Stimulated activated CD8-positive, alpha-beta memory T cell treated with anti-CD3 and anti-CD28 coated beads, Interleukin-12 subunit alpha, Interleukin-12 subunit beta, amount 100 ng/mL, for 4 hours (primary cell): ENCODE results near the gene DECR2.
"Not testable (repeated sequence)": the region's sequence is repeated elsewhere in the genome, so short reads cannot be mapped to it uniquely, and the experiment has no call there.

Experiments
- DNase-seq: peaks from one replicate; pipeline ENCODE4 v3.0.0-alpha.2; 2020; ENCODE audit warnings: low read depth

The DECR2 gene

DNA sequence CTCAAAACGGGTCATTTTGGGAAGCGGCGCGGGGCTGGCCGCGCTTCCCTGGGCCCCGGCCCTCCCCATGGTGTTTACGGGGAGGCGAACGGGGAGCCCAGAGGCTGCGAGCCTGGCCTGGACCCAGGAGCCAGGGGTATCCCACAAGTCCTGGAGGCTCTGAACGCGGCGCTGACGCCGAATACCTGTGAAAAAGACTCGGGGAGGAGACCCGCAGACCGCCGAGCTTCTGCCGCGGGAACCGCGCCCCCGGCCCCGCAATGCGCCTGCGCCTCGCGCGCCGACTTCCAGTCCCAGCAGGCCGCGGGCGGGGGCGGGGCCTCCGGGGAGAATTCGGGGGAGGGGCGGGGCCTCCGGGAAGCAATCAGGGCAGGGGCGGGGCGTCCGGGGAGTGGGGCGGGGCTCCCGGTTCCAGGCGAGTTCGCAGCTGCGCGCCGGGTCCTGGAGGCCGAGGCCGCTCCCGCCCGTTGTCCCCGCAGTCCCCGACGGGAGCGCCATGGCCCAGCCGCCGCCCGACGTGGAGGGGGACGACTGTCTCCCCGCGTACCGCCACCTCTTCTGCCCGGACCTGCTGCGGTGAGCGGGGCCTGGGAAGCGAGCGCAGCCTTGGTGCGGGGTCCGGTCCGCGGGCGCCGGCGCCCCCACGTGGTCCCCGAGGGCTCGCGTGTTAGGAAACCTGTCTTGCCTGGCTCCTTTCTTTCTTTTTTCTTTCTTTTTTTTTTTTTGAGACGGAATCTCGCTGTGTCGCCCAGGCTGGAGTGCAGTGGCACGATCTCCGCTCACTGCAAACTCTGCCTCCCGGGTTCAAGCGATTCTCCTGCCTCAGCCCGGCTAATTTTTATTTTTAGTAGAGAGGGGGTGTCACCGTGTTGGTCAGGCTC lies at the start of gene DECR2:
TSS of gene DECR2 (plus strand) at position 418 of the 881 bp plus-strand sequence. CDS start at position 497, 79 bp downstream.
- peak; percentile 99 for DNase-seq

- DNase-seq, result peak; percentile 100
Observed at GRCh38 chr16:352547-353403, 48.9 kb upstream of the DECR2 start, which contains the start of gene AXIN1. Gene AXIN1 (minus strand): TSS chr16:352723. CDS start chr16:347025, 5,698 bp downstream.

DNA sequence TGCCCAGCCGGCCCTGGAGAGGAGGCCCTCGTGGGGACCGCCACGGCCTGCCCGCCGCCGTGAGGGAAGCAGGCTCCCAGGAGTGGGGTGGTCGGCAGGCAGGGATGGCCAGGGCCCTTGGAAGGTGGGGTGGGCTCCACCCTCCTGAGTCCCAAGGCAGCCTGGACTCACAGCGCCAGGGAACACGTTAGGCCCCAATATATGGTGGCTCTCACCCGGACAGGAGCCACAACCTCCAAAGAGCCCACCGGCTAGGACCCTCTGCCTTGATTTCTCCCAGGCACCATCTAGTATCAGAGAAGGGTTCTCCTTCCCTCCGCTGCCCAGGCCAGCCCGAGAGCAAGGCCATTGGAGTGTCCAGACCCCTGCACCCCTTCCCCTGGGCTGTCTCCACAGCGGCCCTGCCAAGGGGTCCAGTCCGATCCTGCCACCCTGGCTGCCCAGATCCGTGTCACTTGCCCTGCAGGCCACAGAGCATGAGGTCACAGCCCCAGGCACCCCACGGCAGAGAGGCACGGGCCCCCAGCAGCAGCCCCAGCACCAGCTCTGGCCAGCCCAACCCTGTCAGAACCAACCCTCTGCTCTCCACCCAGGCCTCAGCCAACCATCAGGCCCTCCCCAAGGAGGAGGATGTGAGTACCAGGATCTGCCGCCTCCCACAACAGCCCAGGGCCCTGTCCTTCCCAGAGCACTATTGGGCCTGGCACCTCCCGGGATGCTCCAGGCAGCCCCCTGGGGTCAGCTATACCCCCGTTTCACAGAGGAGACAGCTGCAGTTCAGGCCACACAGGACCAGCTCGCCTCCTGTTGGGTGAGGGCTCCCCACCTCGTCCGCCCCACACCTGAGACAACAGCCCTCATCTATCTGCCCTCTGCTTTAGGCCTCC lies 48.0 kb upstream of the DECR2 start:
- DNase-seq, result no peak

DNA sequence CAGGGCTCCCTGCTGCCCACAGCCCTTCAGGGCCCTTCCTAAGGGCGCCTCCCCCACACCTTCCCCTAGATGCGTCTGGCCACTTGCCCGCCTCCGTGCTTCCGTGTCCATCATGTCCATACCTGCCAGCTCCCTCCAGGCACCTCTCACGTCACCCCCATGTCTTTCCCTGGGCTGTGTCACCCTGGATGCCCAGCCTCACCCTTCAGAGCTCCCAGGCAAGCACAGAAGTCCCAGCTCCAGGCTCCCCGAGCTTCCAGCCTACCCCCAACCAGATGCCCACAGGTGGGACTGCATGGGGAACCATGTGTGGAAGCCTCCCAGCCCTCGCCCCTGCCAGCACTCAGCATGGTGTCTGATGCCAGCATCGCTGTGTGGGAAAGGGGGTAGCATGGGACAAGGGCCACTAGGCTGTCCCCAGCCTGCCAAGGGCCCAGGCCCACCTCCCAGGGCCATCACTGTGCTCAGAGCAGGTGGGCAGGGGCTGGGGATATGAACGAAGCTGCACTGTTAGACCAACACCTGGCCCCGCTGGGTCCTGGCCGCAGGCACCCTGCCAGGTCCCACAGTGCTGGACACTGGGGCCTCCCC lies 47.3 kb upstream of the DECR2 start:
- DNase-seq, result no peak

DNA sequence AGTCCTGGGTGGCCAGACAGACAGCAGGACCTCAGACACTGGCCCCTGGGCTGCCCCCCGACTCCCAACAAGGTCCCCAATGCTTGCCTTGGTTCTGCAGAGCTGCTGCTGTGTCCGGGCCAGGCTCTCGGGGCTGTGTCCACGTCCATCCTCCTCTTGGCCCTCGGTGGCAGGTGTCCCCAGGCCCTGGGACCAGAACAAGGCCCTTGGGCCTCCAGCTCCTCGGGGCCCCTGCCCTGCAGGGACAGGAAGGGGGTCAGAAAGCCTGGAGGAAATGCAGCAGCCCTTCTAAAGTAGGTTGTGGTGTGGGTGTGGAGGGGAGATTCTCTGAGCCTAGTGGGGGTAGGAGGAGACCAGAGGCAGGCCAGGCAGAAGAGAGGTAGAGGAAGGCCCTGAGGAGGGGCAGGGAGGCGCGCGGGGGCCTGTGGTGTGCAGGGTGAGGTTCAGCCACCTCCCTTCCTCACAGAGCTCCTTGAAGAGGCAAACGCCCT lies 46.7 kb upstream of the DECR2 start:
- no peak for DNase-seq

DNA sequence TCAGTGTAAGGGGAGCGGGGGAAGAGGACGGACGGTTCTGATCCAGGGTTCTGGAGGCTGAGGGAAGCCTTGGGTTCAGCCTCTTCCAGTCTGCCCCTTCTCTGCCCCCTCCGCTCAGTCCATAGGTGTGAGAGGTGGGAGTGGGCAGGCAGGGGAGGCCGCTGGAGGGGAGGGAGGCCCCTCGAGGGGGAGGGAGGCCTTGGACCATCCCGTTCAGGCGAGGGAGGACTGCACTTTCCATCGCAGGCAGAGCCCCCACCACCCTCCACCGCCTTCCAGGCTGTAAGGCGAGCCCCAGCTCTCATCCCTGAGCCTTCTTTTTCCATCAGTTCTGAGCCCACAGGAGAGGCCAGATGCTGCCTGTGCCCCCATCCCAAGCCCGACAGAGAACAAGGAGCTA lies 44.9 kb upstream of the DECR2 start:
- no peak for DNase-seq

GRCh38 chr16:359067-359763 lies 42.5 kb upstream of the DECR2 start:
- DNase-seq, result no peak

DNA sequence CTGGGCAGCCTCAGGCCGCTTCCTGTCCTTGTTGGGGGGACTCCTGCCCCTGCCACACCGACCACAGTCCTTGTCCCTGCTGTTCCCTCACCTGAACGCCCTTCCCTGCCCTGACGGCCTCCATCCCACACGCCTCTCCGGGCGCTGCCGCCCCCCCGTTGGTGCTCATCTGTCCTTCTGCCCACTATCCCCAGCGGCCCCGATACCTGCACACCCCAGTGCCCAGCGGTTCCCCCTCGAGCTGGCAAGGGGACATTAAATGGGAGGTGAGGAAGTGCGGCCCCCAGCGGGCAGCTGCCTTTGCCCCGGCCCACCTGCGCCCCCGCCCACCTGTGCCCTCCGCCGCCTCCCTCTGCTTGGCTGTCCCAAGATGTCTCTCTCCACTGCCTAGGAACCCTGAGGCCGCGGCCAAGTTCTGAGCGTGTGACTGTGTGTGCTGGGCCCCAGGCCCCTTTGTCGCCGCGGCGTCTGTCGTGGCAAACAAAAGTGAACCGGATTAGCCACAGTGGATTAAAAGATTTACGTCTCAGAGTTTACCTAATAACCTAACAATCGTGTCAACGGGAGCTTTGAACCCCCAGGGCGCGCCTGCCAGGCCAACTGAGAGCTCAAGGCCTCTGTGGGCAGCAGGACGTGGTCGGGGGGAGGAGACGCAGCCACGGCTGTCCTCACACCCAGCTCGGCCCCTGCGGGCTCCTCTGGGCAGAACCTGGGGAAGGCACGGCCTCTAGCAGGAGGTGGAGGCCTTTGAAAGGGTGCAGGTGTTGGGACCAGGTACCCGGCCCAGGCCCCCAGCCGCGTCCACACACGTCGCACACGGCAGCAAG lies 41.6 kb upstream of the DECR2 start:
- no peak for DNase-seq

GRCh38 chr16:360698-361336 lies 40.9 kb upstream of the DECR2 start:
- DNase-seq, result no peak

DNA sequence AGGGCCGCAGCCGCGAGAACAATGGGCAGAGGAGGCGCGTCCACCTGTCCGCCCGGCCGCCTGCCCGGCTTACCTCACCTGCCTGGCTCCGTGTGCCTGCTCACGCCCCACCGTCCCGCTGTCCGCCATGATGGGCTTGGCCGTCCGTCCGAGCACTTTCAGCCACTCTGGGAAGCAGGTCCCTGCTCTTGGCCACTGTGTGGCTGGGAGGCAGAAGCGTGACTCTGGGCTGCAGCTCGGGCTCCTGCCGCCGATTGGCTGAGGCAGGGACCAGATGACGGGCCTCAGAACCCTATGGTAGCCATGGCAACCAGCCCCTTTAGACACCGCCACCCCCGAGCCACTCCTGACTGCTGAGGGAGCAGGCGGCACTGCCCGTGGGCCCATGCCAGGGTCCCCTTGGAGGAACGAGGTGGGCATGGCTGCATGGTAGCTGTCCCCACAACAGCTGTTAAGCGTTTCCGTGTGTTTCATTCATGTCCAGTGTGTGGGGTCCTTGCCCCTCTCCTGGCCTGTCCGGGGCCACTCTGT lies 40.3 kb upstream of the DECR2 start:
- no peak for DNase-seq

DNA sequence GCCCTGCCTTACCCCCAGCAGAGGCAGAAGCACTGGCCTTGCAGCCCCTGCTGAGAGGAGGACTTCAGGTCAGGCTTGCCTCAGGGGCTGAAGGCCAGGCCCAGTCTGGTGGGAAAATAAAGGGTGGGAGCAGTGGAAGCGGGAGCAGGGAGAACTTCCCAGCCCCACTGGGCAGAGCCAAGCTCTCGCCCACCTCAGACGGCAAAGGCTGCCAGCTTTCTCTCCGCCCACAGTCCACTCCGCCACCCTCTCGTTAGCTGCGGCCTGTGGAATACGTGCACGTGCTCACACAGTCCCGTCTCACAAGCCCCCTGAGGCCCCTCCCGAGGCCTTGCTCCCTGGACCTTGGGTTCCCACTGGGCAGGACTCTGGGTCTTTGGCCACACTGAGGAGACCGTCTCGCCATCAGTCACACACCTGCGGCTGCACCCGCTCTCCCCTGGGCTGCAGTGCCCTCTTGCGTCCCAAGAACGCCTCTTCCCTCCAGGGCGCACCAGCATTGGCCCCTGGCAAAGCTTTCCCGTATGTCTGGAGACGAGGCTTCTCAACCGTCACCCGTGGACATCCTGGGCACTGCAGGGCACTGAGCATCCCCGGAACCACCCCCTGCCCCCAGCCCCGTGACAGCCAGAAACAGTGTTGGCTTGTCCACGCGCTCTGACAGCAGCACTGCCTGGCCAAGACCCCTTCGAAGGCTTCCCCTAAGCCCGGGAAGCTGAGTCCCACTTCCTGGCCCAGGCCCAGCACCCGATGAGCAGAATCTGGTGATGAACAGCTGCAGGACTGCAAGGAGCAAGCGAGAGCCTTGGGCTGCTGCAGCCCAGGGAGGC lies 39.6 kb upstream of the DECR2 start:
- peak; percentile 53 for DNase-seq

GRCh38 chr16:362702-362999 lies 39.0 kb upstream of the DECR2 start:
- not testable (repeated sequence) for DNase-seq

DNA sequence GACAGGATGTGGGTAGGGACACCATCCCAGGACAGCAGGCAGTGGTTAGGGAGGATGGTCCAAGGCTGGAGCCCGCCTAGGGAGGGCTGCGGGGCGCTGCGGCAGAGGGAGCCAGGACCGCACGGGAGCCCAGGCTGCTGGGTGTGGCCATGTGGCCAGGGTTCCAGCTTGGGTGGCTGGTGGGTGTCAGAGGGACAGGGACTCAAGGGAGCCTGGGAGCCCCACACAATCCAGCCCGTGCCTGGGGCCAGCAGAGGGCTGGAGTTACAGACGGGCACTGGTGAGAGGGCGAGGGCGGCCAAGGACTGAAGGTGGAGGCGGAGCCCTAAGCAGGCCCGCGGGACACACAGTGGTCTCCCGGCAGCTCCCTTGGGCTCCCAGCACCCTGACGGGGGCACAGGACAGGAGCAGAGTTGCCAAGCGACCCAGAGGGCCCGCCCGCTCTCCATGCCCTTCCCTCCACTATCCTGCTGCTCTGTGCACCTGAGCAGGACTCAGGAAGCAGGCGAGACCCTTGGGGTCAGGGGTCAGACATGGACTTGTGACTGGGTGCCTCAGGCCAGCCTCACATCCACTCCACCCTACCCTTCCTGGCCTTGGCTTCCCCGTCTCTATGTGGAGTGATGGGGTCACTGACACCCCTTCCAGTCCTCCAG lies 38.4 kb upstream of the DECR2 start:
- no peak for DNase-seq

- no peak for DNase-seq
Observed at GRCh38 chr16:363766-364490, 37.8 kb upstream of the DECR2 start.

GRCh38 chr16:364595-365491 lies 36.8 kb upstream of the DECR2 start:
- no peak for DNase-seq

GRCh38 chr16:366476-366875 lies 35.2 kb upstream of the DECR2 start:
- DNase-seq, result no peak
